ENCODE data around the gene PRPF4.

The PRPF4 gene

GRCh38 chr9:113310538-113310937 lies 35.1 kb downstream of the PRPF4 start:
- FAIRE-seq: no peak
- no peak for DNase-seq (ENCODE audit: low spot score)

- FAIRE-seq (no peak), DNase-seq (ENCODE audit: low spot score) (no peak)
These were observed 36.5 kb downstream of the PRPF4 start for GRCh38 chr9:113311961-113312360.

GRCh38 chr9:113313261-113313660 lies 37.8 kb downstream of the PRPF4 start:
- DNase-seq (ENCODE audit: low spot score): no peak

GRCh38 chr9:113315231-113315630 lies 39.8 kb downstream of the PRPF4 start:
- no peak for FAIRE-seq
- no peak for DNase-seq (ENCODE audit: low spot score)

More at GRCh38 chr9:113313261-113313660, 37.8 kb downstream of the PRPF4 start:
- no peak for FAIRE-seq

- FAIRE-seq: no peak
- no peak for DNase-seq (ENCODE audit: low spot score)
These were observed 40.6 kb downstream of the PRPF4 start for GRCh38 chr9:113316030-113316429.

- DNase-seq (ENCODE audit: low spot score) (no peak), FAIRE-seq (no peak)
These were observed 42.3 kb downstream of the PRPF4 start for GRCh38 chr9:113317777-113318176.

GRCh38 chr9:113319054-113319453 lies 43.6 kb downstream of the PRPF4 start:
- FAIRE-seq (no peak), DNase-seq (ENCODE audit: low spot score) (no peak)

- FAIRE-seq: no peak
These were observed 44.6 kb downstream of the PRPF4 start for GRCh38 chr9:113320051-113320450.

GRCh38 chr9:113322671-113323070 lies 47.2 kb downstream of the PRPF4 start:
- DNase-seq (ENCODE audit: low spot score): no peak
- no peak for FAIRE-seq

More at GRCh38 chr9:113320051-113320450, 44.6 kb downstream of the PRPF4 start:
- DNase-seq (ENCODE audit: low spot score): no peak

- no peak for FAIRE-seq
- DNase-seq (ENCODE audit: low spot score): no peak
These were observed 50.8 kb downstream of the PRPF4 start for GRCh38 chr9:113326230-113326629.

- FAIRE-seq: no peak
- DNase-seq (ENCODE audit: low spot score): no peak
These were observed 52.8 kb downstream of the PRPF4 start for GRCh38 chr9:113328045-113328782.

GRCh38 chr9:113331780-113332179 lies 56.3 kb downstream of the PRPF4 start:
- DNase-seq (ENCODE audit: low spot score): no peak
- FAIRE-seq: no peak

GRCh38 chr9:113337714-113338113 lies 62.3 kb downstream of the PRPF4 start:
- DNase-seq (ENCODE audit: low spot score): no peak
- FAIRE-seq: no peak

- peak; percentile 92 for DNase-seq (ENCODE audit: low spot score)
- FAIRE-seq: no peak
These were observed 64.7 kb downstream of the PRPF4 start, which contains the start of gene WDR31 for GRCh38 chr9:113340011-113340699. Gene WDR31, minus strand, starts transcription at chr9:113340275. Its CDS starts 8,253 bp downstream, at chr9:113332022.

GRCh38 chr9:113341712-113342410 lies 66.4 kb downstream of the PRPF4 start:
- FAIRE-seq: no peak
- no peak for DNase-seq (ENCODE audit: low spot score)
